ENCODE results near the gene VCL.
"Not testable (repeated sequence)": the region's sequence is repeated elsewhere in the genome, so short reads cannot be mapped to it uniquely, and the experiment has no call there.

Gene VCL

GRCh38 chr10:74113546-74113945 is 115.6 kb downstream of the VCL start:
- DNase-seq, result no peak

GRCh38 chr10:74114041-74114448 is 116.1 kb downstream of the VCL start:
- DNase-seq, result no peak

DNA sequence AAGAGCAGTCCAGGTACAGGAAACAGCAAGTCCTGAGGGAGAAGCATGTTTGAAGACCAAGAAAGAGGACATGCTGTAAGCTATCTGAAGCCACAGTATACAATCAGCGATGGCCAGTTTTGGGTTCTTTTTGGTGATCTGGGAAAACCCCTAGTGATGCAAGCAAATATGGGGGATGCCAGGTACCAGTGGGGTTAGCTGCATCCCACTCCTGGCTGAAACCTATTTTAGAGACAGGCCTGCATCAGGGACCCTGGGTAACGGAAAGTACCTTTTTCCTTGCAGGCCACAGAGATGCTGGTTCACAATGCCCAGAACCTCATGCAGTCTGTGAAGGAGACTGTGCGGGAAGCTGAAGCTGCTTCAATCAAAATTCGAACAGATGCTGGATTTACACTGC is 119.8 kb downstream of the VCL start:
- no peak for DNase-seq

GRCh38 chr10:74118804-74119203 is 120.9 kb downstream of the VCL start:
- no peak for DNase-seq

- DNase-seq, result no peak
These were observed 123.0 kb downstream of the VCL start for GRCh38 chr10:74120911-74121310.

DNA sequence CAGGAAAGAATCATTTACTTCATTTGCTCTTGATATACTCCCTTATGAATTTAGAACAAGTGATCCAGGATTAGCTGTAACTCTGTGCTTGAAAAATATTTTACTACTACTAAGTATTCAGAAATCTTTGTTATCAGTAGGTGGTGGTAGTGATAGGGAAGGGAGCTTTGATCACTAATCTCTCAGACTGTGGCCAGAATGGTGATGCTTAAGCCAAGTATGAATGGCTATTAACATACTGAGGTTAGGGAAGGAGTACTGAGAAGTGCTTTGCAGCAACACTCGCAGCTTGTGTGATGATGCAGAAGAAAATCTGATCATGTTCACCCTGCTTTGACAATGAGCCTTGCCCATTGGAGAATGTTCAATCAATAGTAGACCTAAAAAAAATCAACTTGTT is 123.5 kb downstream of the VCL start:
- DNase-seq, result no peak

DNA sequence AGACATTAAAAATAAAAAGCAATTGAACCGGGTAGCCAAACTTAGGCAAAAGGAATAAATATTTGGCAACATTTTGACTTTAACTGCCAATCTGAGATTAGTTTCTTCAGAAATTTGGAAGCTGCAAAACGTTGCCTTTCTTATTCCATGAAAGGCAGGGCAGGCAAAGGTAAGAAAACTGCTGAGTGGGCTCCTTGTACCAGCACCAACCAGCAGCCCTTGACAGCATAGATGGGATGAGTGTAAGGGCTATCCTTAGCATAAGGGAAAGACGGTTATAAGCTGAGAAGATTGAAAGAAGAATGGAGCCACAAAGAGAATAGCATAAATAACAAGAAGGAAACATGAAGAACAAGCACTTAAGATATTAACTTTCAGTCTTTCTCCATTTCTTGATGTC is 124.1 kb downstream of the VCL start:
- no peak for DNase-seq

GRCh38 chr10:74123081-74123480 is 125.2 kb downstream of the VCL start:
- DNase-seq, result no peak

GRCh38 chr10:74133923-74134820 is 136.3 kb downstream of the VCL start:
- DNase-seq, result no peak

DNA sequence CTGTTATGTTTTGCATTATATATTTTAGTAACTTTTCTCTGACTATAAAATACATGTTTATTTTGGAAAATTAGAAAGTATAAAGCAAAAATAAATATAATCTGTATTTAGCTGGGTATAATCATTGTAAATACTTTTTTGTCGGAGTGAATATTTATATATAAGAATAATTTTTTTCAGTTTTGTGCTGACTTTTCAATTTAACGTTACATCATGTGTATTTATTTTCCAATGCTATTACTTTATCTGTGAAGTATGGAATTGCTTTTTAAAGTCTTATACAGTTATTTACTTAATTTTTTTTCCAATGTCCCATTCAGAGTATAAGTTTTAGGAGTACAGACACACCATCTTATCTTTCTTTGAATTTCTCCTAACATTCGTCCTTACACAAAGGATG is 137.5 kb downstream of the VCL start:
- DNase-seq, result no peak

DNA sequence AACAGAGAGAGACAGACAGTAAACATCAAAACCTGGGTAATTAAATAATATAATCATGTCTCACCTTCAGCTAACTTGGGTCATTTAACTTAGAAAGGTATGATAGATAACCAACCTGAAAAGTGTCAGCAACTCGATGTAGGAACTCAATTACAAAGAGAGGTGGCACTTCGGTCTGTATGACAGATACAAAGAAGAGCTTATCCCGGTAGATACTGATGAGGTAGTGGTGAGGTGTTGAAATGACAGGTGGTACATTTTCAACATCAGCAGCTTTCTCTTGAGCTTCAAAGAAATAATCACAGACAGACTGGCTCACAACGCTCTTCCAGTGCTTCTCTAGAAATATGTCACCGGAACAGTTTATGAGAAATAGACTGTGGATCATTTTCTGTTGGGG is 140.1 kb downstream of the VCL start:
- DNase-seq, result no peak

DNA sequence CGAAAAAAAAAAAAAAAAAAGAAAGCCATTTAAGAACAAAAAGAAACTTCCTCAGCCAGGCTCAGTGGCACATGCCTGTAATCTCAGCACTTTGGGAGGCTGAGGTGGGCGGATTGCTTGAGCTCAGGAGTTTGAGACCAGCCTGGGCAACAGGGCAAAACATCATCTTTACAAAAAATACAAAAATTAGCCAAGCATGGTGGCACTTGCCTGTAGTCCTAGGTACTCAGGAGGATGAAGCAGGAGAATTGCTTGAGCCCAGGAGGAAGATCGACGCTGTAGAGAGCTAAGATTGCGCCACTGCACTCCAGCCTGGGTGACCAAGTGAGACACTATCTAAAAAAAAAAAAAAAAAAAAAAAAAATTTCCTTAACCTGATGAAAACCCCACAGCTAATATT is 140.7 kb downstream of the VCL start:
- DNase-seq, result not testable (repeated sequence)

DNA sequence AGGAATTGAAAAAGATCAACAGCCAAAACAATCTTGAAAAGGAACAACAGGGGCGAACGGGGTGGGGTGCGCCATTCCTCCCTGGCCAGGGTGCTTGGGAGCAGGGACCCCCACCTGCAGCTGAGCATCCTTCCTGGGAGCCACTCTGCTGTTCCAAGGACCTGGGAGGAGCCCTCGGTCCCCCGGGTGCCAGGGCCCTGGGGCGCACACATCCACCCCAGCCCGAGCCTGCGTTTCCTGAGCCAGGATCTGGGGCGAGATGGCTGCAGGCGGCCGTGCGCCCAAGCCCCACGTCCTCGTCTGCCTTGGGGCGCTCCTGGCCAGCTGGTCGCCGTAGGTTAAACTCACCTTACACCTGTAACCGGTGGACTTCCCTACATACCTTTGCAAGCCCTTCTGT is 142.1 kb downstream of the VCL start:
- no peak for DNase-seq

DNA sequence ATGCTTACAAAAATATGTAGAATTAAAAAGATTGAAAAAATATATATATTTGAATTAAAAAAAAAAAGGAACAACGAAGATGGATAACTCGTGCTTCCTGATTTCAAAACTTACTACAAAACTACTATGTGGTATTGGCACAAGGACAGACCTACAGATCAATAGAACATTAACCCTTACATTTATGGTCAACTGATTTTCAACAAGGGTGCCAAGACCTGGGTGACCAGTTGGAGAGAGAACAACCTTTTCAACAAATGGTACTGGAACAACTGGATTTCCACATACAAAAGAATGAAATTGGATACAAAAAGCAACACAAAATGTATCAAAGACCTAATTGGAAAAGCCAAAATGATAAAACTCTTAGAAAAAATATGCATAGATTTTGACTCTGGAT is 142.6 kb downstream of the VCL start:
- DNase-seq, result no peak

GRCh38 chr10:74145133-74145532 is 147.2 kb downstream of the VCL start:
- no peak for DNase-seq

DNA sequence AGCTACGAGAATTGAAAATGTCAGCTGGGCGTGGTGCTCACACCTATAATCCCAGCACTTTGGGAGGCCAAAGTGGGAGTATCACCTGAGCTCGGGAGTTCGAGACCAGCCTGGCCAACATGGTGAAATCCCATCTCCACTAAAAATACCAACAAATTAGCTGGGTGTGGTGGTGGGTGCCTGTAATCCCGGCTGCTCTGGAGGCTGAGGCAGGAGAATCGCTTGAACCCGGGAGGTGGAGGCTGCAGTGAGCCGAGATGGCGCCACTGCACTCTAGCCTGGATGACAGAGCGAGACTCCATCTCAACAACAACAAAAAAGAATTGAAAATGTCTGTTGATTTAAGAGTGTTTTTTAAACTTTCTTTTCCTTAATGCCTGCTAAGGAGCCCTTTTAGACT is 149.1 kb downstream of the VCL start:
- not testable (repeated sequence) for DNase-seq

DNA sequence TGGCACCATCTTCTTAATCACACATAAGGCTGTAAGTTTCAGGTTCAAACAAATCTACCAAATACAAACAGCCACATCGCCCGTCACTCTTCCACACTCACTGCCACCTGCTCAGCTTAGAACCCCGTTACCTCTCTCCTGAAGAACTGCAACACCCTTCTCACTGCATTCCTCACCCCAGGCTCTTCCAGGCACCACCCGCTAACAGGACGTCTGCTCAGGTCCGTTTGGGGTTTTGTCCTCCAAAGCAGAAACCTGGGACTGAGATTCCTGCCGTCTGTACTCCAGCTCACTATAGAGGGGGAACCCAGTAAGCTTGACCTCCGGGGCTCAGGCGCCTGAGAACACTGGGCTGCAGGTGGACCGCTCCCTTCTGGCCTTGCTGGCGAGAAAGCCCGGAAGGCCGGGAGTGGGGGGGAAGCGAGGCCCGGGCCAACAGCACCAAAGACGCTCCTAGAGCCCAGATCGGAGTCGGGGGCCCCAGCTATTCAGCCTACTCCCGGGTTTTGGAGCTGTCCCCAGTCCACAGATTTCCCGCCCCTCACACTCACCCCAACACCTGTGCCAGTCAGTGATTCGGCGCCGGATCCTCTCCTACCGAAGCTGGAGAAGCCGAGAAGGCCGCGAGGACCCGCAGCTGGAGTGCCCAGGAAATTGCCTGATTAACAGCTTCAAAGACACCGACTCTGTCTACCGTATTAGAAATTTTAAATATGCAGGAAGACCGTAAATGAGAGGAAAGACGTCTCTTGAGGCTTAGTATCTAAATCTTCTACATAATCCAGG is 152.5 kb downstream of the VCL start, which contains the start of gene AP3M1:
Gene AP3M1, minus strand, starts transcription at position 625 of the 786 bp plus-strand sequence. CDS start 12,449 bp downstream, outside the sequence.
- DNase-seq, result no peak

DNA sequence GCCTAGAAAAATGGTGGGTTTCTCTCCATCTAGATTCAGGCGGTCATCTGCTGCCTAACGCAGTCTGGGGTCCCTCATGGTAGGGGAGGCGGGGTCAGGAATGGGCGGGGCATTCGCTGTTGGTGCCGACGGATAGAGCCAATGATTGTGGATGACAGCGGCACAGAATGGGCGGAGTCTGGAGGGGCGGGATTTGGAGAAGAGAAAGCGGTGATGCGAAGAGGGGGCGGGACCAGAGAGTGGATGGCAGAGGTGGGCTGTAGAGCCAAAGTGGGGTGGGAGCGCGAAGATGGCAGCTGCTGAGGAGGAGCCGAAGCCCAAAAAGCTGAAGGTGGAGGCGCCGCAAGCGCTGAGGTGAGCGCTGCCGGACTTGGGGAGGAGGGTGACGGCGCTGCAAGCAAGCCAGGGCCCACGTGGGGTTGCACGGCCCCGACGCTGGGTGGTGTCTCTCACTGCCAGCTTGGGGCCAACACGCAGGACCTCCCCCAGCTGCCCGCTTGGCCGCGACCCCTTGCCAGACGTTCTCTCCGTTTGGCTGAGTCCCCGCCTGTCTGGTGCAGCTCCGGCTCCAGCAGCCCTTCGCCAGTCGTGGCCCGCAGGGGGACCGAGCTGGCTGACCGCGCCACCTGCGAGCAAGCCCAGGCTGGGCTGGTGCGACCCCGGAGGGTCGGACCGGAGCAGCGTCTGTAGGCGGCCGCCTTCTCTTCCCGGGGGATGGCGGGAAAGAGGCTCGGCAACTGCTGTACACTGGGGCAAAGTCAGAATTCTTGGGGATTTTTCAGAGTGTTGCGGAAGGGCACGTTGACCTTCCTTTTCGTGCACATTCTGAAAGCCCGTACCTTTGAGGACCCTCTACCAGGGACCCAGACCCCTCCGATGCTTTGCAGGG is 153.3 kb downstream of the VCL start, which contains the start of gene ADK:
Gene ADK, plus strand, starts transcription at position 232 of the 889 bp plus-strand sequence. Its CDS starts 58 bp downstream, at position 290.
- DNase-seq, result peak; percentile 99 to 100

DNA sequence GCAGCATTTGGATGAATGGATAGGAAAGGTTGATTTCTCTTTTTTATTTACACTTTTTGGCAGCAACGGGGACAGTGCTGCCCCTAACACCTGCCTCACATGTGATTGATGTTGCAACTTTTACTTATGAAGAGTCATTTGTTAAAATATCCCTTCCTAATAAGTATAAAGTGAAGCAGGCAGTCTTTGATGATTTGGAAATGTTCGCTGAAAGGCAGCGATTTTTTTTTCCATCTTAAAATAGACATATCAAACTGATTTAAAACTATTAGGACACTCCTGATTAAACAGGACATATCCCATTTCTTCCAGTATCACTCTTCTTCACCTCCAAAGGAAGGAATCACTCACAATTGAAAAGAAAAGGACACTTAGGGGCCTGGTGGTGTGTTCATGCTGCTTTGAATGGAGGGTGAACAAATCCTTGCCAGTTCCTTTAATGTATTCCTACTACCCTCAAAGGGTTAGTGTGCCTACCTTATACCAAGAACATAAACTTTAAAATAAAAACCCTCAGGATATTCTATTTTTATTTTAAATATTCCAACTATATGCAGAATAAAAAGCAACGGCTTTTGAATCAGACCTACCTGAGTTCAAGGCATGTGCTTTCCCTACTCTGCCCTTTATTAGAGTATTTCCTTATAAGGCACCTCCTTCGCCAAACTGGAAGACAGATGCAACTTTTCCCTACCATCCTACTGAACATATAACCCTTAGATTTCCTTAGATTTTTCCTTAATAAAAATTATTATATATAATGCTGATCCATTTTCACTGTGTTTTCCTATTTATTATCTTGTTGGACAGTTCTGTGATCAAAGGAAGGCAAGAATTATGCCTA is 154.2 kb downstream of the VCL start:
- no peak for DNase-seq

- no peak for DNase-seq
These were observed 155.2 kb downstream of the VCL start for GRCh38 chr10:74153123-74153522.

DNA sequence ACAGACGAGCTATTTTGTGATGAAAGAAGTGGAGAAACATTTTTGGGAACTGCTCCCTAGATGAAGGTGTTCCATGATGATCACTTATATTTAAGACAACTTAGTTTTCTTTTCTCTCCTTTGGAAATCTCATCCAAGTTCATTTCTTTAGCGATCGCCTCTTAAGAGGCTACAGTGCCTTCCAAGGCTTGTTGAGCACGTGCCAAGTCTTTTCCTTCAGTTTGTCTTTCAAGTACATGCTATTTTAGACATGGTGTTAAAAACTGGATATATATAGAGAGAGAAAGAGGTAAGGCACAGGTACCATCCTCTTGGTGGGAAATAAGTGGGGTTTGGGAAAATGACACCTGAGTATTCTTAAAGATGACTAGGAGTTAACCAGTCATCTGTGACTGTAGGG is 155.8 kb downstream of the VCL start:
- no peak for DNase-seq

GRCh38 chr10:74156919-74157289 is 159.0 kb downstream of the VCL start:
- no peak for DNase-seq

Data from CD4-positive, alpha-beta T cell treated with Interleukin-4 for 1 hour (primary cell).